Vagina (tissue), 2 donors: Measurements from ENCODE around the gene PRSS56. TPM values are rescaled to one million over a fixed set of nuclear protein-coding genes. Genes with fewer than 3 reads are reported as not detected.

ENCODE experiments used
- DNase-seq, 2 donors: peaks; one replicate each; pipeline ENCODE4 v3.0.0-alpha.2; 2017; ENCODE audit errors: extremely low spot score in 2 of 2
- H3K27ac ChIP-seq: fragments of 200-600 bp; sonication (generic); one replicate; pipeline ENCODE4 v1.5.1; 2019
- H3K27me3 ChIP-seq: fragments of 200-600 bp; sonication (generic); one replicate; pipeline ENCODE4 v1.5.1; 2019
- H3K36me3 ChIP-seq, 2 donors: fragments of 200-600 bp; sonication (generic); one replicate each; pipeline ENCODE4 v1.5.1; 2017 to 2019
- H3K4me1 ChIP-seq: fragments of 200-600 bp; sonication (generic); one replicate; pipeline ENCODE4 v1.5.1; 2019
- H3K4me3 ChIP-seq, 2 donors: fragments of 200-600 bp; sonication (generic); 1 replicate in 1 of 2; 2 replicates in 1 of 2; pipeline ENCODE4 v1.5.1; 2016 to 2019
- H3K9me3 ChIP-seq: fragments of 200-600 bp; sonication (generic); one replicate; pipeline ENCODE4 v1.5.1; 2019
- CTCF ChIP-seq, 3 experiments: fragments of 450-650 bp in 2 of 3; fragments of 200-600 bp in 1 of 3; sonication (generic) in 1 of 3; IDR thresholded peaks; one replicate each; pipeline ENCODE4 v1.5.1; 2017 to 2019; ENCODE audit warnings: antibody characterized with exemption in 3 of 3, mild to moderate bottlenecking in 2 of 3, moderate library complexity in 2 of 3
- POLR2A ChIP-seq, 2 donors: fragments of 450-650 bp; IDR thresholded peaks; one replicate each; pipeline ENCODE4 v1.6.1; 2017; ENCODE audit warnings: antibody characterized with exemption in 2 of 2, mild to moderate bottlenecking in 2 of 2, moderate library complexity in 2 of 2
- POLR2AphosphoS5 ChIP-seq, 2 donors: sonication (generic); formaldehyde crosslinking; IDR thresholded peaks; one replicate each; pipeline ENCODE4 v1.9.0; 2017; ENCODE audit warnings: antibody characterized with exemption in 2 of 2, mild to moderate bottlenecking in 2 of 2, low read depth in 1 of 2; ENCODE audit not compliant: insufficient read depth in 1 of 2
- intact Hi-C: fragments of 100-400 bp; cut with DNase I; formaldehyde crosslinking; loops from one replicate; pipeline ENCODE4 v1.15.1; 2023
- total RNA-seq: library from RNA; depleted of rRNA; stranded (reverse); fragments of >200 nt; gene quantifications from one replicate; pipeline ENCODE4 v1.2.3, GENCODE V29; 2016

The PRSS56 gene
- total RNA-seq, 1 donor from 2014 or later, result not detected

DNA sequence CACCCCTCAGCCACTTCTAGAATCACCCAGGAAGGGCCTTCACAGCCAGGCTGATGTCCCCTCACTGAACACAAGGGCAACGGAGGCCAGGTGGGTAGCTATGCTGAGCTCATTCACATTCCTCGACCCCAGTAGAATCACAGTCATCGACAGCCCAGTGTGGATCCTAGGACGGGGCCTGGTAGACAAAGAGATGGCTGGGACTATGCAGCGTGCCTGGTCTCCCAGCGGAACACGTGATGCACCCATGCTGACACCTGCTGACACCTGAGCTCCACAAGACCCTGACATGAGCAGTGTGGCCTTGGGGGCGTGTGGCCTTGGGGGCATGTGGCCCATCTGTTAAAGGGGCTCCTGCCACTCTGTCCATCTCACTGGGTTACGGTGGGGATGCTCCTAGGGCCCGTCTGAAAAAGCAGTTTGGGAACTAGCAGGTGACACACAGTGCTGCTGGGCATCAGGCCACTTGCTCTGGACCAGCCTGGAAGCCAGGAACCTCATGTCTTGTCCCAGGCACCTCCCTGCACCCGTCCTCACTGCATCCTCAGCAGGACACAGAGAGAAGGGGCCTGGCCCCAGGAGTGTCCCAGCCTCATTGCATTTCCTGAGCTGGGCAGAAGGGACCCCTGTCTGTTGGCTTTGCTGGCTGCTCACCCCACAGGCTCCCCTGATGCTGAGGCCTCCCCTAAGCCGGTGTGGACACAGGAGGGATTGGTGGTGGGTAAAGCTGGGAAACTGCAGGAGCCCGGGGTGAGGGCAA is 42.3 kb upstream of the PRSS56 start:
- no peak overlapping the region for H3K4me3 ChIP-seq
- intact Hi-C loops, result no loop called here
- H3K9me3 ChIP-seq, result no peaks in the 10 kb centered on the region
- H3K27ac ChIP-seq, result no peak overlapping the region
- no peaks in the 10 kb centered on the region for H3K27me3 ChIP-seq
- H3K4me1 ChIP-seq, result no peaks in the 10 kb centered on the region
- TF ChIP-seq POLR2A (IDR thresholded peaks at IDR 0.05), result no peak
- no peak for TF ChIP-seq CTCF (IDR thresholded peaks at IDR 0.05)
- TF ChIP-seq POLR2AphosphoS5 (IDR thresholded peaks at IDR 0.05; ENCODE audit: insufficient read depth in 1 of 2, low read depth in 1 of 2), result no peak
- no peaks in the 10 kb centered on the region for H3K36me3 ChIP-seq
- DNase-seq, result no peak

DNA sequence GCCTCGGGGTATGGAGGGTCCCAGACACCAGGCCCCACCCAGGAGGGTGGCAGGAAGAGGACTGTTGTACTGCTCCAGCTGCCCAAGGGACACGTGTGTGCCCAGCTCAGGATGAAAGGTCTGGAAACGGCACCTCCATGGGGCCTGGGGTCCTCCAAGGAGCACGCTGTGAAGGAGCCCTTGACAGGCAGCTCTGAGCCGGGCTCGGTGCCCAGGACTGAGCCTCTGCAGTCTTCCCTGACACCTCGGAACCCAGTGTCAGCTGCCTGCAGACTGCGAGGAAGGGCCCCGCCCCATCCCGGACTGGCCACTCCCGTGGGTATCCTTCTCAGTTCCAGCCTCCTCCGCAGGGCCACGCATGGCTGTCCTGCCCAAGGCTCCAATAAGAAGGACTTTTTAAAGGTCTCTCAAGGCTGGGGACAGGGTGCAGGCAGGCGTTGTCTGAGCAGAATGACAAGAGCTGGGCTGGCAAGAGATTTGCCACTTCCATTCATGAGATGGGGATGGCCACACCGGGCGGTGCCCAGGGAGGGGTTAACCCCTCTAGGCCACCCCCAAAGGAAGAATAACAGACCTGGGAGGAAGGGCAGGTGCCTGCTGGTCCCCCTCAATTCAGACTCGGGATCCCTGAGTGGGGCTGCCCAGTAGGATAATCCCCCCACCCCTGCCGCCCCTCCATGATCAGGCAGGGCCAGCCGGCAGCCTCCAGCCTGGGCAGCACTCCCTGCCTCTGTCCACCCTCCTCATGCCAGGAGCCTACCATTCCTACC is 41.4 kb upstream of the PRSS56 start:
- no peaks in the 10 kb centered on the region for H3K4me1 ChIP-seq
- H3K27me3 ChIP-seq, result no peaks in the 10 kb centered on the region
- no peak for DNase-seq
- H3K27ac ChIP-seq, result no peak overlapping the region
- H3K4me3 ChIP-seq, result no peak overlapping the region
- TF ChIP-seq POLR2AphosphoS5 (IDR thresholded peaks at IDR 0.05; ENCODE audit: insufficient read depth in 1 of 2, low read depth in 1 of 2), result no peak
- TF ChIP-seq CTCF (IDR thresholded peaks at IDR 0.05), result no peak
- no peak for TF ChIP-seq POLR2A (IDR thresholded peaks at IDR 0.05)
- intact Hi-C loops, result no loop called here
- no peaks in the 10 kb centered on the region for H3K9me3 ChIP-seq
- no peaks in the 10 kb centered on the region for H3K36me3 ChIP-seq

- TF ChIP-seq CTCF (IDR thresholded peaks at IDR 0.05) (no peak), POLR2A (IDR thresholded peaks at IDR 0.05) (no peak), POLR2AphosphoS5 (IDR thresholded peaks at IDR 0.05; ENCODE audit: insufficient read depth in 1 of 2, low read depth in 1 of 2) (no peak)
- no peaks in the 10 kb centered on the region for H3K4me1 ChIP-seq
- DNase-seq, result no peak
- H3K27ac ChIP-seq, result no peak overlapping the region
- H3K36me3 ChIP-seq, result no peaks in the 10 kb centered on the region
- H3K4me3 ChIP-seq, result no peak overlapping the region
- no peaks in the 10 kb centered on the region for H3K9me3 ChIP-seq
- intact Hi-C loops, result no loop called here
- peaks cover 1% of the 10 kb centered on the region for H3K27me3 ChIP-seq
These were observed 40.6 kb upstream of the PRSS56 start for GRCh38 chr2:232479341-232480200.

DNA sequence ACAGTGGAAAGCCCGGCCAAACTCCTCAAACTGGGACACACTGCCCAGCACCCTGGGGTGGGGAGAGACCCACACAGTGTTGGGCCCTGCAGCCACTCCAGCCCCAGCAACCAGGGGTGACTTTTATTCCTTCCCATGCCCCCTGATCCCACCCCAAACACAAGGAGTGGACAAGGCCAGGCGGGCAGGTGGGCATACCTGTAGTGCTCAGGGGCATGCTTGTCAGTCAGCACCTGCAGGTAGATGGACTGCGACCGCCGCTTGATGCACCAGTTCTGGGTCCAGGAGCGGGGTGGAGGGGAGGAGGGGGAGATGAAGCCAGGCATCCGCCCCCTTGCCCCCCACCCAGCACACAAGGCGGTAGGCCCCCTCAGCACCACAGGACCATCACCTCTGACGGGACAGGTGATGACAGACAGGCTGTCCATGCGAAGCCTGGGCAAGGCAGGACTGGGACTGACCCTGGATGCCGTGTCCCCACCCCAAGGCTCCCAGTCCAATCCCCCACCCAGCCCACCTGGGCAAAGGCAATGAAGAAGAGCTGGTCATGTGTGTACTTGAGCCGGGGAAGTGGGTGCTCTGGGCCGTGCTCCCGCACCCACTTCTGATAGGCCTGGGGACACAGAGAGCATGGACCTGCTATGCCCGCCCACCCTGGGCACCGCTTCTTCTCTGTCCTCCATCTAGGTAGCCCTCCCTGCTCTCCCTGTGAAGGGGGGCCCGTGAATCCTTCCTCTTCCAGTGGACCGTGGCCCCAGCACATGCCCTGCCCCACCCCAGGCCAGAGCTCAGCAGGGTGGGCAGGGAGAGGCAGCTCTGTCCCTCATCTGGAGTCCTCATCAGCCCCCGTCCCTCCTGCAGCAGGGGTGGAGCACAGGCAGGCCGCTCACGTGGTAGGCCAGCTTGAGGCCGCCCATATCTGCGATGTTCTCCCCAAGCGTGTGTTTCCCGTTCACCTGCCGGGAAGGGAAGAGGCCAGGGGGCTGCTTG is 39.7 kb upstream of the PRSS56 start:
- Histone ChIP-seq H3K27me3 (peaks cover 9% of the 10 kb centered on the region), H3K27ac (no peak overlapping the region), H3K4me3 (no peak overlapping the region), H3K4me1 (no peaks in the 10 kb centered on the region), H3K36me3 (no peaks in the 10 kb centered on the region), H3K9me3 (no peaks in the 10 kb centered on the region)
- DNase-seq, result no peak
- TF ChIP-seq CTCF (IDR thresholded peaks at IDR 0.05) (no peak), POLR2A (IDR thresholded peaks at IDR 0.05) (no peak), POLR2AphosphoS5 (IDR thresholded peaks at IDR 0.05; ENCODE audit: insufficient read depth in 1 of 2, low read depth in 1 of 2) (no peak)
- intact Hi-C loops, result no loop called here
